Measurements from ENCODE around the gene CCL20.

Gene CCL20

DNA sequence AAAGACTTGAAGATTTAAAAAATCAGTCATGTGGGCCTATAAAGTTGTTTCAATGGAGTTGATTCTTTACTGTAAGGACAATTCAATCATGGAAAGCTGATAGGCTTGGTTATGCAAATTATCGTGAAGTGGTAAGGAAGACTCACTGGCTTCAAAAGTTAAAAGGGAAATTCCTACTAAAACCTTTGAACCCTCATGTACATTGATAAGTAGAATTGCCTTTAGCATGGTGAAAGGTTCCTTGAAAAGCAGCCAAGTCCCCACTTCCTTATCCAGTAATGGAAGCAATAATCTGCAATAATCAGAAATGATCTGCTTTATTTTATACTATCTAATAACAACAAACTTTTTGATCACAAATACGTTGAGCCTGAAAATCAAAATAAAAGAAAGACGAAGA is 14.4 kb upstream of the CCL20 start:
- in situ Hi-C loops (cut with HindIII; ENCODE audit: low sequenced_read_pairs) = no loop called here

DNA sequence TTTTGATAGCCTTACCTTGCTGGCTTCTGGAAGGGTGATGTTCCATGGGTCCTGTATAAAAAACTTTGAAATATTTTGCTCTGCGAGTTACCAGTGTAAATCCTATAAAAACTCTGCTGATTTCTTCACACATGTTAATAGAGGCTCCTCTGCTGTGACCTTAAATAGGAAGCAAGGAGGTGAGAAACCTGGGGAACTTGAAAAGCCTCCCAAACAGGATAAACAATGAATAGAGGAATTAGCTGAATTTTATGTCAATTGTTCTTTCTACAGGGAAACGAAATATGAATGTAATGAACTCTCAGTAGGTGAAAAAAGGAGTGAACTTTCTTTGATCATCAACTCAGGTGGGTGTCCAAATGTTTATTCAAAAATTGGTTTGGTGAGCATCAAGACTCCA is 10.8 kb upstream of the CCL20 start:
- in situ Hi-C loops (cut with HindIII; ENCODE audit: low sequenced_read_pairs) = no loop called here
- no peak for DNase-seq (ENCODE audit: low read depth)
- H3K4me3 ChIP-seq (ENCODE audit: low read depth, low read length) = no peak overlapping the region
- TF ChIP-seq, protein P1, sequence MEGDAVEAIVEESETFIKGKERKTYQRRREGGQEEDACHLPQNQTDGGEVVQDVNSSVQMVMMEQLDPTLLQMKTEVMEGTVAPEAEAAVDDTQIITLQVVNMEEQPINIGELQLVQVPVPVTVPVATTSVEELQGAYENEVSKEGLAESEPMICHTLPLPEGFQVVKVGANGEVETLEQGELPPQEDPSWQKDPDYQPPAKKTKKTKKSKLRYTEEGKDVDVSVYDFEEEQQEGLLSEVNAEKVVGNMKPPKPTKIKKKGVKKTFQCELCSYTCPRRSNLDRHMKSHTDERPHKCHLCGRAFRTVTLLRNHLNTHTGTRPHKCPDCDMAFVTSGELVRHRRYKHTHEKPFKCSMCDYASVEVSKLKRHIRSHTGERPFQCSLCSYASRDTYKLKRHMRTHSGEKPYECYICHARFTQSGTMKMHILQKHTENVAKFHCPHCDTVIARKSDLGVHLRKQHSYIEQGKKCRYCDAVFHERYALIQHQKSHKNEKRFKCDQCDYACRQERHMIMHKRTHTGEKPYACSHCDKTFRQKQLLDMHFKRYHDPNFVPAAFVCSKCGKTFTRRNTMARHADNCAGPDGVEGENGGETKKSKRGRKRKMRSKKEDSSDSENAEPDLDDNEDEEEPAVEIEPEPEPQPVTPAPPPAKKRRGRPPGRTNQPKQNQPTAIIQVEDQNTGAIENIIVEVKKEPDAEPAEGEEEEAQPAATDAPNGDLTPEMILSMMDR (IDR thresholded peaks at IDR 0.05; ENCODE audit: low read depth, low read length, missing control alignments) = no peak

More for the DNA sequence above, 14.4 kb upstream of the CCL20 start:
- TF ChIP-seq, protein P1 (IDR thresholded peaks at IDR 0.05; ENCODE audit: low read depth, low read length, missing control alignments) = no peak
- no peak overlapping the region for H3K4me3 ChIP-seq (ENCODE audit: low read depth, low read length)
- DNase-seq (ENCODE audit: low read depth) = no peak

DNA sequence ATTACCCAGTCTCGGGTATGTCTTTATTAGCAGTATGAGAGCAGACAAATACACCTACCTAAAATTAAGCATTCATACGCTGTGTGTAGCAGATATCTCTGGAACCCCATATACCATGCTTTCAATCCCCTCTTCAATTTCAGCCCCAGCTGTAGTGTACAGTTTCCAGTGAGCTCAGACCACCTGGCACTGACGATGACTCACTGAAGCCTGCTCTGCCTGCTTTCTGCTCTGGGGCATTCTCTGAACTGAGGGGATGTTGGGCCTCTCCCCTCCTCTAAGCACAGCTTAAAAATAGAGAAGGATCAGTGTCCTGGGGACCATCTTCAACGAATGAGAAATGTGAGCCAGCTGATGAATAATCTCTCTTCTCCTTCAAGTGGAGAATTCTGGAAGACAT is 8.7 kb upstream of the CCL20 start:
- in situ Hi-C loops (cut with HindIII; ENCODE audit: low sequenced_read_pairs) = no loop called here
- TF ChIP-seq, protein P1 (IDR thresholded peaks at IDR 0.05; ENCODE audit: low read depth, low read length, missing control alignments) = no peak
- DNase-seq (ENCODE audit: low read depth) = no peak

DNA sequence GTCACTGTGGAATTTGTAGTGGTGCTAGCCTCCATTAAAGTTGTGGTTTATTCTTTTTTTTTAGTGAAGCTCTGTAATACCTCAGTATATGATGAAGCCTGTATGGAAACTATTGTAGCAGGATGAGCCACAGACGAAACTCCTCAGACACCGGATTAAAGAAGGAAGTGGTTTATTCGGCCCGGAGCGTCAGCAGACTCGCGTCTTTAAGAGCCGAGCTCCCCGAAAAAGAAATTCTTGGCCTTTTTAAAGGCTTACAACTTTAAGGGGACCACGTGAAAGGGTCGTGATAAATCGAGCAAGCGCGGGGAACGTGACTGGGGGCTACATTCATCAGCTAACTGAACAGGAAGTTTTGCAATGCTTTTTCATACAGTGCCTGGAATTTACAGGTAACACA is 8.1 kb upstream of the CCL20 start:
- TF ChIP-seq, protein P1 (IDR thresholded peaks at IDR 0.05; ENCODE audit: low read depth, low read length, missing control alignments) = no peak
- no peak overlapping the region for H3K4me3 ChIP-seq (ENCODE audit: low read depth, low read length)
- in situ Hi-C loops (cut with HindIII; ENCODE audit: low sequenced_read_pairs) = no loop called here
- no peak for DNase-seq (ENCODE audit: low read depth)

More for the DNA sequence above, 8.7 kb upstream of the CCL20 start:
- no peak overlapping the region for H3K4me3 ChIP-seq (ENCODE audit: low read depth, low read length)

DNA sequence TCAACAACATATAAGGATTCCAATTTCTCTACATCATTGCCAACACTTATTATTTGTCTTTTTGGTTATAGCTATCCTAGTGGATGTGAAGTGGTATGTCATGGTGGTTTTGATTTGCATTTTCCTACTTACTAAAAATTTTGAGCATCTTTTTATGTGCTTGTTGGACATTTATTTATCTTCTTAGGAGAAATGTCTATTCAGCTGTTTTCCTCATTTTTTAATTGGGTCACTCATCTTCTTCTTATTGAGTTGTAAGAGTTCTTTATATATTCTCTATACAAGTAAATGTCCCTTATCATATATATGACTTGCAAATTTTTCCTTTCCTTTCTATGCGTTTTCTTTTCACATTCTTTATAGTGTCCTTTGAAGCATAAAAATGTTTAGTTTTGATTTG is 4.7 kb upstream of the CCL20 start:
- in situ Hi-C loops (cut with HindIII; ENCODE audit: low sequenced_read_pairs) = no loop called here
- DNase-seq (ENCODE audit: low read depth) = no peak
- TF ChIP-seq, protein P1 (IDR thresholded peaks at IDR 0.05; ENCODE audit: low read depth, low read length, missing control alignments) = no peak
- H3K4me3 ChIP-seq (ENCODE audit: low read depth, low read length) = no peak overlapping the region

DNA sequence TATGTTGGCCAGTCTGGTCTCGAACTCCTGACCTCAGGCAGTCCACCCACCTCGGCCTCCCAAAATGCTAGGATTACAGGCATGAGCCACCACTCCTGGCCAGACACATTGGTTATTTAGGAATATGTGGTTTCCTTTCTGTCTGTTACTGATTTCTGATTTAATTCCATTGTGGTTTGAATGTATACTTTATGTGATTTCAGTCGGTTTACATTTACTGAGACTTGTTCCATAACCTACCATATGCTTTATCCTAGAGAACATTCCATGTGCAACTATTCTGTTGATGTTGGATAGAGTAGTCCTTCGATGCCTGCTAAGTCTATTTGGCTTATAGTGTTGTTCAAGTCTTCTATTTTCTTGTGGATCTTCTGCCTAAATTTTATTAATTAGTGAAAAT is 1.6 kb upstream of the CCL20 start:
- in situ Hi-C loops (cut with HindIII; ENCODE audit: low sequenced_read_pairs) = no loop called here
- TF ChIP-seq, protein P1 (IDR thresholded peaks at IDR 0.05; ENCODE audit: low read depth, low read length, missing control alignments) = no peak
- DNase-seq (ENCODE audit: low read depth) = no peak
- H3K4me3 ChIP-seq (ENCODE audit: low read depth, low read length) = no peak overlapping the region

DNA sequence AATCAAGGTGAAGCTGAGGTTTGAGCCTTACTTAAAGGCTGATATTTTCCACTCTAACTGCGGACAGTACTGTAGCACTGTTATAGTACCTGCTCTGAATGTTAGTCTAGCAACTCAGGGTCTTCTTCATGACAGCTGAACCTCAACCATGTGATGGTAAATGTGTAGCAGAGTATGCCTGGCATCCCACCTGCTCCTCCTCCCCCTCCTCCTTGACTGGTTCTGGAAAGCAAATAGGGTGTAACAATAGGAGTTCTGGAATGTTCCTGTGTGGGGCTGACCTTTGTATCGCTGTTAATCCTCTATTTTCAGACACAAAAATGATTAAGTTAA is 447 bp upstream of the CCL20 start:
- in situ Hi-C loops (cut with HindIII; ENCODE audit: low sequenced_read_pairs) = no loop called here
- no peak overlapping the region for H3K4me3 ChIP-seq (ENCODE audit: low read depth, low read length)
- TF ChIP-seq, protein P1 (IDR thresholded peaks at IDR 0.05; ENCODE audit: low read depth, low read length, missing control alignments) = no peak
- no peak for DNase-seq (ENCODE audit: low read depth)
